ENCODE data around the gene CUZD1.
"Not testable (repeated sequence)": the region's sequence is repeated elsewhere in the genome, so short reads cannot be mapped to it uniquely, and the experiment has no call there.

CUZD1 gene

GRCh38 chr10:122864901-122865300 is 19.2 kb upstream of the CUZD1 start:
- Mint-ChIP-seq H3K27ac (no peak overlapping the region), H3K36me3 (peaks cover 8% of the 10 kb centered on the region), H3K4me1 (peaks cover 31% of the 10 kb centered on the region), H3K4me3 (no peak overlapping the region), H3K9me3 (peaks cover 1% of the 10 kb centered on the region), H3K27me3 (no peaks in the 10 kb centered on the region)
- DNase-seq (ENCODE audit: low spot score in 2 of 2) (no peak), ATAC-seq (ENCODE audit: low read depth) (no peak)

GRCh38 chr10:122864194-122864592 is 18.5 kb upstream of the CUZD1 start:
- Mint-ChIP-seq H3K9me3 (peaks cover 1% of the 10 kb centered on the region), H3K4me1 (peaks cover 32% of the 10 kb centered on the region), H3K36me3 (peaks cover 8% of the 10 kb centered on the region), H3K27me3 (no peaks in the 10 kb centered on the region), H3K27ac (no peak overlapping the region), H3K4me3 (no peak overlapping the region)
- no peak for ATAC-seq (ENCODE audit: low read depth)
- DNase-seq (ENCODE audit: low spot score in 2 of 2): no peak

- Mint-ChIP-seq H3K36me3 (peaks cover 11% of the 10 kb centered on the region), H3K9me3 (peaks cover 1% of the 10 kb centered on the region), H3K4me3 (no peak overlapping the region), H3K27me3 (no peaks in the 10 kb centered on the region), H3K27ac (no peak overlapping the region), H3K4me1 (peaks cover 32% of the 10 kb centered on the region)
- DNase-seq (ENCODE audit: low spot score in 2 of 2) (no peak), ATAC-seq (ENCODE audit: low read depth) (no peak)
Measured at GRCh38 chr10:122863216-122864193, 17.8 kb upstream of the CUZD1 start.

- no peak overlapping the region for H3K4me3 Mint-ChIP-seq
- H3K36me3 Mint-ChIP-seq: peaks cover 6% of the 10 kb centered on the region
- H3K4me1 Mint-ChIP-seq: peaks cover 26% of the 10 kb centered on the region
- ATAC-seq (ENCODE audit: low read depth) (no peak), DNase-seq (ENCODE audit: low spot score in 2 of 2) (no peak)
- no peaks in the 10 kb centered on the region for H3K27me3 Mint-ChIP-seq
- no peaks in the 10 kb centered on the region for H3K9me3 Mint-ChIP-seq
- no peak overlapping the region for H3K27ac Mint-ChIP-seq
Measured at GRCh38 chr10:122861711-122862161, 16.1 kb upstream of the CUZD1 start.

GRCh38 chr10:122859527-122859926 is 13.9 kb upstream of the CUZD1 start:
- Mint-ChIP-seq H3K4me3 (no peak overlapping the region), H3K27me3 (no peaks in the 10 kb centered on the region), H3K36me3 (peaks cover 17% of the 10 kb centered on the region), H3K9me3 (no peaks in the 10 kb centered on the region), H3K4me1 (peaks cover 17% of the 10 kb centered on the region), H3K27ac (no peak overlapping the region)
- DNase-seq (ENCODE audit: low spot score in 2 of 2) (no peak), ATAC-seq (ENCODE audit: low read depth) (no peak)

- Mint-ChIP-seq H3K4me1 (peaks cover 18% of the 10 kb centered on the region), H3K36me3 (peaks cover 25% of the 10 kb centered on the region)
- not testable (repeated sequence) for ATAC-seq (ENCODE audit: low read depth); H3K9me3 Mint-ChIP-seq; H3K27ac Mint-ChIP-seq; DNase-seq (ENCODE audit: low spot score in 2 of 2); H3K4me3 Mint-ChIP-seq; H3K27me3 Mint-ChIP-seq
Measured at GRCh38 chr10:122858042-122858441, 12.4 kb upstream of the CUZD1 start.

- no peak for ATAC-seq (ENCODE audit: low read depth)
- H3K4me1 Mint-ChIP-seq: peaks cover 12% of the 10 kb centered on the region
- H3K4me3 Mint-ChIP-seq: no peak overlapping the region
- no peak overlapping the region for H3K27ac Mint-ChIP-seq
- DNase-seq (ENCODE audit: low spot score in 2 of 2): no peak
- peaks cover 6% of the 10 kb centered on the region for H3K9me3 Mint-ChIP-seq
- peaks cover 29% of the 10 kb centered on the region for H3K36me3 Mint-ChIP-seq
- no peaks in the 10 kb centered on the region for H3K27me3 Mint-ChIP-seq
Measured at GRCh38 chr10:122856902-122857301, 11.2 kb upstream of the CUZD1 start.

- DNase-seq (ENCODE audit: low spot score in 2 of 2) (no peak), ATAC-seq (ENCODE audit: low read depth) (no peak)
- Mint-ChIP-seq H3K4me1 (peaks cover 9% of the 10 kb centered on the region), H3K27me3 (no peaks in the 10 kb centered on the region), H3K4me3 (no peak overlapping the region), H3K27ac (peak overlapping the region; percentile 35), H3K9me3 (peaks cover 6% of the 10 kb centered on the region), H3K36me3 (peaks cover 30% of the 10 kb centered on the region)
Measured at GRCh38 chr10:122855745-122856144, 10.1 kb upstream of the CUZD1 start.

GRCh38 chr10:122854648-122855047 is 9.0 kb upstream of the CUZD1 start:
- Mint-ChIP-seq H3K4me1 (peaks cover 5% of the 10 kb centered on the region), H3K36me3 (peaks cover 37% of the 10 kb centered on the region)
- DNase-seq (ENCODE audit: low spot score in 2 of 2): no peak

GRCh38 chr10:122853665-122854313 is 8.1 kb upstream of the CUZD1 start:
- peaks cover 6% of the 10 kb centered on the region for H3K9me3 Mint-ChIP-seq
- H3K36me3 Mint-ChIP-seq: peaks cover 35% of the 10 kb centered on the region
- no peak overlapping the region for H3K4me3 Mint-ChIP-seq
- H3K27ac Mint-ChIP-seq: no peak overlapping the region
- H3K4me1 Mint-ChIP-seq: peaks cover 2% of the 10 kb centered on the region
- DNase-seq (ENCODE audit: low spot score in 2 of 2) (no peak), ATAC-seq (ENCODE audit: low read depth) (no peak)
- no peaks in the 10 kb centered on the region for H3K27me3 Mint-ChIP-seq

More at GRCh38 chr10:122854648-122855047, 9.0 kb upstream of the CUZD1 start:
- Mint-ChIP-seq H3K27me3 (no peaks in the 10 kb centered on the region), H3K27ac (no peak overlapping the region), H3K4me3 (no peak overlapping the region), H3K9me3 (peaks cover 6% of the 10 kb centered on the region)
- ATAC-seq (ENCODE audit: low read depth): no peak

- peaks cover 2% of the 10 kb centered on the region for H3K4me1 Mint-ChIP-seq
- peaks cover 39% of the 10 kb centered on the region for H3K36me3 Mint-ChIP-seq
- H3K27me3 Mint-ChIP-seq: no peaks in the 10 kb centered on the region
- H3K4me3 Mint-ChIP-seq: no peak overlapping the region
- peaks cover 6% of the 10 kb centered on the region for H3K9me3 Mint-ChIP-seq
- DNase-seq (ENCODE audit: low spot score in 2 of 2) (no peak), ATAC-seq (ENCODE audit: low read depth) (no peak)
- no peak overlapping the region for H3K27ac Mint-ChIP-seq
Measured at GRCh38 chr10:122852261-122852660, 6.6 kb upstream of the CUZD1 start.

- no peak for DNase-seq (ENCODE audit: low spot score in 2 of 2)
- Mint-ChIP-seq H3K27me3 (no peaks in the 10 kb centered on the region), H3K4me1 (peaks cover 2% of the 10 kb centered on the region), H3K4me3 (no peak overlapping the region), H3K27ac (no peak overlapping the region), H3K9me3 (peaks cover 8% of the 10 kb centered on the region), H3K36me3 (peaks cover 45% of the 10 kb centered on the region)
- ATAC-seq (ENCODE audit: low read depth): no peak
Measured at GRCh38 chr10:122850705-122851640, 5.3 kb upstream of the CUZD1 start.

GRCh38 chr10:122849900-122850605 is 4.4 kb upstream of the CUZD1 start:
- peaks cover 8% of the 10 kb centered on the region for H3K9me3 Mint-ChIP-seq
- peaks cover 41% of the 10 kb centered on the region for H3K36me3 Mint-ChIP-seq
- no peak for ATAC-seq (ENCODE audit: low read depth)
- peaks cover 2% of the 10 kb centered on the region for H3K4me1 Mint-ChIP-seq
- peak overlapping the region; percentile 80 for H3K27ac Mint-ChIP-seq
- DNase-seq (ENCODE audit: low spot score in 2 of 2): no peak
- no peaks in the 10 kb centered on the region for H3K27me3 Mint-ChIP-seq
- no peak overlapping the region for H3K4me3 Mint-ChIP-seq

All from memory B cell (primary cell).